Esophagus squamous epithelium (tissue), 5 donors: ENCODE data around the gene KCNH1. TPM values are rescaled to one million over a fixed set of nuclear protein-coding genes. Genes with fewer than 3 reads are reported as not detected.

Source experiments
- DNase-seq: peaks from one replicate; lab custom pipeline; 2025; lab: John Stamatoyannopoulos, UW
- H3K27ac ChIP-seq, 4 donors: fragments of 200-600 bp; sonication (generic); one replicate each; pipeline ENCODE4 v1.5.1; 2016 to 2019; ENCODE audit warnings: mild to moderate bottlenecking in 1 of 4
- H3K27me3 ChIP-seq, 4 donors: fragments of 200-600 bp; sonication (generic); 1 replicate in 3 of 4; 2 replicates in 1 of 4; pipeline versions ENCODE4 v1.5.1 to v1.6.0; 2017 to 2021; ENCODE audit warnings: antibody characterized with exemption in 1 of 4
- H3K36me3 ChIP-seq, 3 donors: fragments of 200-600 bp; sonication (generic); one replicate each; pipeline ENCODE4 v1.5.1; 2016 to 2019
- H3K4me1 ChIP-seq, 3 donors: fragments of 200-600 bp; sonication (generic); one replicate each; pipeline ENCODE4 v1.5.1; 2017 to 2019
- H3K4me3 ChIP-seq, 4 donors: fragments of 200-600 bp; sonication (generic); 1 replicate in 3 of 4; 2 replicates in 1 of 4; pipeline ENCODE4 v1.5.1; 2016 to 2019; ENCODE audit warnings: mild to moderate bottlenecking in 2 of 4, moderate library complexity in 1 of 4
- H3K9me3 ChIP-seq, 3 donors: fragments of 200-600 bp; sonication (generic); one replicate each; pipeline ENCODE4 v1.5.1; 2016 to 2019
- POLR2A ChIP-seq, 4 donors: fragments of 450-650 bp; IDR thresholded peaks; one replicate each; pipeline ENCODE4 v1.6.1; 2017; ENCODE audit warnings: antibody characterized with exemption in 4 of 4, mild to moderate bottlenecking in 4 of 4, moderate library complexity in 3 of 4
- WGBS, 2 donors: methylation state at CpG; one replicate each; pipeline ENCODE4 v1.1.5; 2018; 5-methylcytosine and 5-hydroxymethylcytosine counted together
- intact Hi-C: fragments of 100-400 bp; cut with DNase I; formaldehyde crosslinking; loops from one replicate; pipeline ENCODE4 v1.15.0; 2022
- total RNA-seq, 4 donors: library from RNA; depleted of rRNA; stranded (reverse); fragments of >200 nt; gene quantifications; one replicate each; pipeline ENCODE4 v1.1.0, GENCODE V29; 2016
- TF ChIP-seq, protein P1 (sequence below), 6 experiments: fragments of 450-650 bp in 4 of 6; fragments of 200-600 bp in 2 of 6; sonication (generic) in 2 of 6; IDR thresholded peaks; one replicate each; pipeline ENCODE4 v1.5.1; 2016 to 2019; ENCODE audit warnings: antibody characterized with exemption in 6 of 6, mild to moderate bottlenecking in 4 of 6, moderate library complexity in 4 of 6
- donor health status: DM: yes; HTN: yes; CAD: no.

KCNH1 gene
- total RNA-seq, 4 donors from 2014 or later = 0.57 to 1.0 (median 0.83) TPM; not detected in 1

DNA sequence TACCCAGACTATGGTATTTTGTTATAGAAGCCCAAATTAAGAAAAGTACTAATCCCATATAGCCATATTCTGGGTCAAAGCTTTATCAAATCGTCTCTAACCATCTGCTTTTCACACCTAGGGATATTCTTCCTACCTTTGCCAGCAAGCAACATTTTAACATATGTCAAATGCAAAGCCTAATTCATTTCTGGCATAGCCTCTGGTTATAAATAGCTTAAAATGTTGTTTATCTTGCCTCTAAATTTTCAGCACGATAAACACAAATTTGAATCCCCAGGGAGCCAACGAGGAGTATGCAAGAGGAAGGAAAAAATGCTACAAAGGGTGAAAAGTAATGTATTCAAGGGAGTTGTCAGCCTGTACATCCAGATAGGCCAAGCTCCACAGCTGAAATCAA lies 357.2 kb downstream of the KCNH1 start:
- TF ChIP-seq POLR2A (IDR thresholded peaks at IDR 0.05) = no peak
- TF ChIP-seq, protein P1, sequence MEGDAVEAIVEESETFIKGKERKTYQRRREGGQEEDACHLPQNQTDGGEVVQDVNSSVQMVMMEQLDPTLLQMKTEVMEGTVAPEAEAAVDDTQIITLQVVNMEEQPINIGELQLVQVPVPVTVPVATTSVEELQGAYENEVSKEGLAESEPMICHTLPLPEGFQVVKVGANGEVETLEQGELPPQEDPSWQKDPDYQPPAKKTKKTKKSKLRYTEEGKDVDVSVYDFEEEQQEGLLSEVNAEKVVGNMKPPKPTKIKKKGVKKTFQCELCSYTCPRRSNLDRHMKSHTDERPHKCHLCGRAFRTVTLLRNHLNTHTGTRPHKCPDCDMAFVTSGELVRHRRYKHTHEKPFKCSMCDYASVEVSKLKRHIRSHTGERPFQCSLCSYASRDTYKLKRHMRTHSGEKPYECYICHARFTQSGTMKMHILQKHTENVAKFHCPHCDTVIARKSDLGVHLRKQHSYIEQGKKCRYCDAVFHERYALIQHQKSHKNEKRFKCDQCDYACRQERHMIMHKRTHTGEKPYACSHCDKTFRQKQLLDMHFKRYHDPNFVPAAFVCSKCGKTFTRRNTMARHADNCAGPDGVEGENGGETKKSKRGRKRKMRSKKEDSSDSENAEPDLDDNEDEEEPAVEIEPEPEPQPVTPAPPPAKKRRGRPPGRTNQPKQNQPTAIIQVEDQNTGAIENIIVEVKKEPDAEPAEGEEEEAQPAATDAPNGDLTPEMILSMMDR (IDR thresholded peaks at IDR 0.05) = no peak
- no peak for DNase-seq

DNA sequence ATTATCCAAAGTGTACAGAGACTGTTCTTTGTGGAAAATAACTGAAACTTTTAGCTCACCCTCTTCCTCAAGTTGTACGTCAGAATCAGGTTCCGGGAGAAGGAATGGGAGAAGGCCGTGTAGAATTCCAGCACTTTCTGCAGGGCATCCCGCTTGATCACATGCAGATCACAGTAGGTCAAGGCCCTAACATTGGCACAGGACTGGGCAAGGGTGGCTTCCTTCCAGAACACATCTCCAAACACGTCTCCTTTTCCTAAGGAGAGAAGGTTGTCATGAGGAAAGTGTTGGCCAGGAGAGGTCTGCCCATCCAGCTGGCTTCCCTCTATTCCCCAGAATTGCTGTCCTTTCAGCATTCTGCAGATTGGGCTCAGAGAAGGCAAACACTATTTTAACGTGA lies 358.7 kb downstream of the KCNH1 start:
- TF ChIP-seq, protein P1 (IDR thresholded peaks at IDR 0.05) = no peak
- TF ChIP-seq POLR2A (IDR thresholded peaks at IDR 0.05) = no peak
- H3K4me3 ChIP-seq = no peak overlapping the region
- no peak overlapping the region for H3K27ac ChIP-seq
- no peaks in the 10 kb centered on the region for H3K36me3 ChIP-seq
- intact Hi-C loops = no loop called here
- H3K27me3 ChIP-seq = no peaks in the 10 kb centered on the region
- 78 to 86% methylated on average over 6 of the region's 6 CpGs for WGBS, 2 donors
- DNase-seq = no peak
- no peaks in the 10 kb centered on the region for H3K4me1 ChIP-seq
- no peaks in the 10 kb centered on the region for H3K9me3 ChIP-seq

More for the DNA sequence above, 357.2 kb downstream of the KCNH1 start:
- intact Hi-C loops = no loop called here
- H3K36me3 ChIP-seq = no peaks in the 10 kb centered on the region
- 62 to 69% methylated on average over 3 of the region's 3 CpGs for WGBS, 2 donors
- no peaks in the 10 kb centered on the region for H3K9me3 ChIP-seq
- H3K4me1 ChIP-seq = no peaks in the 10 kb centered on the region
- H3K27me3 ChIP-seq = no peaks in the 10 kb centered on the region
- H3K4me3 ChIP-seq = no peak overlapping the region
- H3K27ac ChIP-seq = no peak overlapping the region

DNA sequence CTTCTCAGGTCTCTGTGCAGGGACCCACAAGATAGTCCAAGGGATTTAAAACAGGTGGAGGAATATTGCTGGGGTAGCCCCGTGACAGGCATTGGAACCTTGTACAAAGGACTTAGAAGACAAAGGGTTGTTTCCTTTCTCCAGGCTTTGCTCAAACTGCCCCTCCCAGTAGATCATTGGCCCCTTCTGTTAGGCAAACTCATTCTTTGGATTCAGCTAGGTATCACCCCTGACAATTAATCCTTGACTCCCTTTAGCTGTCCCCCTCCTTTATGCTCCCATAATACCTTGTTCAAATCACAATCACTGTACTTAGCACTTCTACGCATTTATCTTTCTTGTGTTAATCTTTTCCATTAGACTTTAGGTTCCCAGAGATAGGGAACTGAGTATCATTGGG lies 360.5 kb downstream of the KCNH1 start:
- TF ChIP-seq POLR2A (IDR thresholded peaks at IDR 0.05) = no peak
- TF ChIP-seq, protein P1 (IDR thresholded peaks at IDR 0.05) = no peak
- Histone ChIP-seq H3K36me3 (no peaks in the 10 kb centered on the region), H3K4me3 (no peak overlapping the region), H3K27ac (no peak overlapping the region), H3K27me3 (no peaks in the 10 kb centered on the region), H3K9me3 (no peaks in the 10 kb centered on the region), H3K4me1 (no peaks in the 10 kb centered on the region)
- WGBS, 2 donors = 64 to 76% methylated on average over 2 of the region's 2 CpGs
- no peak for DNase-seq
- intact Hi-C loops = no loop called here

DNA sequence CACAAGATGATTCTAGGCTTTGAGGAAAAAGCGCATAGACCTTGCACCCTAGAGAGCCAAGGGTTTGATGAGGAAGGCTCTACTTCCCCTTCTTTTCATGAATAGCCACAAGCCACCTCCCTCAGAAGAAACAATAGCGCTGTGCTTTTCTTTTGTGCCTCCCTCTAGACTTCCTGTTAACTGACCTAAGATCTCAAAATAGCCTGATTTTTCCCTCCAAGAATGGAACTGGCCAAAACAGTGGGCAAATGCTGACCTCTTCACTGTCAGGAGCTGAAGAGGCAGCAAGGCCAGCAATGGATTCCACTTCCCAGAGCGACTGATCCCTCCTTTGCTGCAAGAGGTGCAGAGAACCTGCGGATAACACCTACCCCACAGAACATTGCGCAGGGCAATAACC lies 362.8 kb downstream of the KCNH1 start:
- intact Hi-C loops = no loop called here
- DNase-seq = no peak
- Histone ChIP-seq H3K27me3 (no peaks in the 10 kb centered on the region), H3K4me3 (no peak overlapping the region), H3K4me1 (no peaks in the 10 kb centered on the region), H3K27ac (no peak overlapping the region), H3K36me3 (no peaks in the 10 kb centered on the region), H3K9me3 (no peaks in the 10 kb centered on the region)
- 71 to 89% methylated on average over 4 to 5 of the region's 5 CpGs for whole genome bisulfite sequencing, 2 donors
- TF ChIP-seq POLR2A (IDR thresholded peaks at IDR 0.05) = no peak
- TF ChIP-seq, protein P1 (IDR thresholded peaks at IDR 0.05) = no peak

DNA sequence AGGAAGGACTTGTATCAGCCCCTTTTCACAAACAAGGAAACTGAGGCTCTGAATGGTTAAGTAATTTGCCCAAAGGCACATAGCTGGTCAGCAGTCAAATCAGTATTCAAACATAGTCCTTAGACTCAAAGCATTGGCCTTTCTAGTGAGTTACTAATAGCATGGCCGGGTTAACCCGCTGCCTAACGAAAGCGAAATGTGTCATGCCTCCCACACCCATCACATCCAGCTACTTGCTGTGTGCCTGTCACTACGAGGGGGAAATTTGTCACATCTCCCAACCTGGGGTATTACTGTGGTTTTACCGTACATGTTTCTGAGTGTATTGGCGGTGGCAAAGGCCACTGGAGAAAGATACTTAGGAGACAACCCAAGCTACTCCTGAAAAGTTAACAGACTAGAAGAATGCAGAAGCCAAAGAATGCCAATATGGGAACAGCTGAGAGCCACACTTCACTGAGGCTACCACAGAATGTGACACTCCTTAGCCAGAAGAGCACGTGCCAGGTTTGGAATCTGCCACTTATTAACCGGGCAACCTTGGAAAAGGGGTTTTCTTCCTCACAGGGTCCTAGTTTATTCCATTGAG lies 363.5 kb downstream of the KCNH1 start:
- no peaks in the 10 kb centered on the region for H3K9me3 ChIP-seq
- DNase-seq = no peak
- H3K36me3 ChIP-seq = no peaks in the 10 kb centered on the region
- intact Hi-C loops = no loop called here
- TF ChIP-seq POLR2A (IDR thresholded peaks at IDR 0.05) = no peak
- TF ChIP-seq, protein P1 (IDR thresholded peaks at IDR 0.05) = no peak
- 83 to 91% methylated on average over 9 of the region's 9 CpGs for WGBS, 2 donors
- no peak overlapping the region for H3K27ac ChIP-seq
- no peaks in the 10 kb centered on the region for H3K4me1 ChIP-seq
- no peaks in the 10 kb centered on the region for H3K27me3 ChIP-seq
- H3K4me3 ChIP-seq = no peak overlapping the region
